ENCODE data around the gene FMN2.
"Not testable (repeated sequence)": the region's sequence is repeated elsewhere in the genome, so short reads cannot be mapped to it uniquely, and the experiment has no call there.

Gene FMN2

GRCh38 chr1:240322943-240323342 is 231.3 kb downstream of the FMN2 start:
- no peak for DNase-seq

- DNase-seq: not testable (repeated sequence)
Observed at GRCh38 chr1:240328382-240328781, 236.7 kb downstream of the FMN2 start.

- no peak for DNase-seq
Observed at GRCh38 chr1:240329443-240329842, 237.8 kb downstream of the FMN2 start.

- DNase-seq: no peak
Observed at GRCh38 chr1:240332672-240333071, 241.0 kb downstream of the FMN2 start.

- DNase-seq: no peak
Observed at GRCh38 chr1:240337781-240338180, 246.1 kb downstream of the FMN2 start.

GRCh38 chr1:240338837-240339236 is 247.2 kb downstream of the FMN2 start:
- DNase-seq: no peak

- no peak for DNase-seq
Observed at GRCh38 chr1:240341365-240342250, 249.9 kb downstream of the FMN2 start.

- DNase-seq: no peak
Observed at GRCh38 chr1:240342251-240342625, 250.6 kb downstream of the FMN2 start.

GRCh38 chr1:240343045-240343444 is 251.4 kb downstream of the FMN2 start:
- no peak for DNase-seq

- DNase-seq: no peak
Observed at GRCh38 chr1:240343966-240344365, 252.3 kb downstream of the FMN2 start.

- DNase-seq: no peak
Observed at GRCh38 chr1:240344918-240345317, 253.2 kb downstream of the FMN2 start.

GRCh38 chr1:240349695-240350094 is 258.0 kb downstream of the FMN2 start:
- DNase-seq: no peak

- DNase-seq: no peak
Observed at GRCh38 chr1:240350910-240351331, 259.2 kb downstream of the FMN2 start.

GRCh38 chr1:240351690-240352089 is 260.0 kb downstream of the FMN2 start:
- no peak for DNase-seq

- no peak for DNase-seq
Observed at GRCh38 chr1:240352769-240353168, 261.1 kb downstream of the FMN2 start.

- no peak for DNase-seq
Observed at GRCh38 chr1:240356568-240356967, 264.9 kb downstream of the FMN2 start.

- no peak for DNase-seq
Observed at GRCh38 chr1:240362046-240362445, 270.4 kb downstream of the FMN2 start.

- DNase-seq: no peak
Observed at GRCh38 chr1:240362826-240363225, 271.1 kb downstream of the FMN2 start.

GRCh38 chr1:240363315-240363714 is 271.6 kb downstream of the FMN2 start:
- DNase-seq: no peak

GRCh38 chr1:240363914-240364313 is 272.2 kb downstream of the FMN2 start:
- DNase-seq: no peak

GRCh38 chr1:240366636-240367035 is 275.0 kb downstream of the FMN2 start:
- no peak for DNase-seq

GRCh38 chr1:240385551-240385950 is 293.9 kb downstream of the FMN2 start:
- DNase-seq: no peak

GRCh38 chr1:240385985-240386978 is 294.6 kb downstream of the FMN2 start:
- no peak for DNase-seq

- no peak for DNase-seq
Observed at GRCh38 chr1:240387051-240387450, 295.4 kb downstream of the FMN2 start.
